Stimulated activated CD4-positive, alpha-beta T cell treated with anti-CD3 and anti-CD28 coated beads, Interleukin-12 subunit alpha, Interleukin-12 subunit beta, amount 100 ng/mL, for 4 hours (primary cell): ENCODE measurements around the gene PAK6.

Experiments
- DNase-seq: peaks from one replicate; pipeline ENCODE4 v3.0.0-alpha.2; 2020

The PAK6 gene

GRCh38 chr15:40279437-40280141 is 40.7 kb downstream of the PAK6 start:
- peak; percentile 73 for DNase-seq

GRCh38 chr15:40280260-40281056 is 41.6 kb downstream of the PAK6 start:
- DNase-seq, result no peak

- no peak for DNase-seq
These were observed 42.4 kb downstream of the PAK6 start for GRCh38 chr15:40281057-40281800.

- DNase-seq, result no peak
These were observed 42.9 kb downstream of the PAK6 start for GRCh38 chr15:40281801-40282146.

- DNase-seq, result peak; percentile 52
These were observed 43.4 kb downstream of the PAK6 start for GRCh38 chr15:40282147-40282868.

- DNase-seq, result peak; percentile 42
These were observed 44.2 kb downstream of the PAK6 start, which contains the start of gene ANKRD63 for GRCh38 chr15:40282869-40283614. TSS of gene ANKRD63 (minus strand) at chr15:40283064. CDS start at chr15:40282586, 478 bp downstream.

- DNase-seq, result no peak
These were observed 44.9 kb downstream of the PAK6 start for GRCh38 chr15:40283615-40284300.

- no peak for DNase-seq
These were observed 46.3 kb downstream of the PAK6 start for GRCh38 chr15:40285151-40285550.

- DNase-seq, result no peak
These were observed 46.7 kb downstream of the PAK6 start for GRCh38 chr15:40285554-40286011.

- no peak for DNase-seq
These were observed 47.2 kb downstream of the PAK6 start for GRCh38 chr15:40286061-40286532.

GRCh38 chr15:40286794-40287193 is 47.9 kb downstream of the PAK6 start:
- no peak for DNase-seq

- no peak for DNase-seq
These were observed 48.6 kb downstream of the PAK6 start for GRCh38 chr15:40287505-40287904.

GRCh38 chr15:40287968-40288367 is 49.1 kb downstream of the PAK6 start:
- no peak for DNase-seq

GRCh38 chr15:40289140-40289775 is 50.4 kb downstream of the PAK6 start:
- no peak for DNase-seq

GRCh38 chr15:40290545-40290917 is 51.7 kb downstream of the PAK6 start:
- no peak for DNase-seq

- no peak for DNase-seq
These were observed 52.2 kb downstream of the PAK6 start for GRCh38 chr15:40290918-40291574.

- DNase-seq, result no peak
These were observed 53.4 kb downstream of the PAK6 start for GRCh38 chr15:40292246-40292645.

- no peak for DNase-seq
These were observed 54.1 kb downstream of the PAK6 start for GRCh38 chr15:40293006-40293405.

GRCh38 chr15:40293905-40294895 is 55.3 kb downstream of the PAK6 start:
- no peak for DNase-seq
